Measurements from ENCODE around the gene TPX2. TPM values are rescaled to one million over a fixed set of nuclear protein-coding genes. Genes with fewer than 3 reads are reported as not detected.

TPX2 gene
- total and polyA plus RNA-seq, 10 of the 15 experiments (the other 5 are each of a cell fraction or from before 2014, with no cell fraction given) = 29.7 to 144 (median 89.0) TPM

- H3K79me2 ChIP-seq (ENCODE audit: control insufficient read depth, insufficient read depth, low read length) = no peaks in the 10 kb centered on the region
- no peak for ATAC-seq
- no peaks in the 10 kb centered on the region for H3K9me3 ChIP-seq (replicated peaks; ENCODE audit: control insufficient read depth, insufficient read depth, low read length)
- H3K9ac ChIP-seq (ENCODE audit: control insufficient read depth, insufficient read depth, low read length) = no peak overlapping the region
- SMC1A ChIA-PET (ENCODE audit: uncharacterized antibody, unreplicated experiment) = interaction anchor here (1.0 kb wide), 1 partner anchor 13 kb away, joined by 3 read pairs; no protein-coding TSS in a partner anchor
- H3K27ac ChIP-seq (ENCODE audit: control insufficient read depth, insufficient read depth) = no peak overlapping the region
- no peaks in the 10 kb centered on the region for H3K4me1 ChIP-seq (ENCODE audit: control insufficient read depth, insufficient read depth, low read length)
- no peaks in the 10 kb centered on the region; a peak in 1 of 4 replicates for H3K36me3 ChIP-seq (ENCODE audit: control insufficient read depth in 2 of 2, insufficient read depth in 2 of 2, low read length in 1 of 2)
- H4K20me1 ChIP-seq (ENCODE audit: control insufficient read depth, insufficient read depth) = no peaks in the 10 kb centered on the region
- 59% methylated on average over 8 of the region's 8 CpGs for WGBS (ENCODE audit: insufficient coverage, insufficient replicate concordance, low lambda C conversion rate, missing lambda C conversion rate)
- no peak for TF ChIP-seq SUPT20H (IDR thresholded peaks at IDR 0.05; ENCODE audit: borderline replicate concordance, control insufficient read depth, low read depth, low read length)
- H3K4me3 ChIP-seq = no peak overlapping the region
- H3K4me2 ChIP-seq (ENCODE audit: control insufficient read depth, insufficient read depth) = no peak overlapping the region
- in situ Hi-C loops (cut with MboI) = no loop called here
- no peak for DNase-seq (ENCODE audit: low read depth, low spot score)
- BruUV-seq (replicated peaks) = no TSS peak
- intact Hi-C loops (cut with micrococcal nuclease; ENCODE audit: unreplicated experiment) = no loop called here
- no peak for FAIRE-seq
- CTCF ChIA-PET = interaction anchor here (1.1 to 1.7 kb wide), 6 partner anchors 8 to 201 kb away, joined by 3 to 10 read pairs (median 5); no protein-coding TSS in a partner anchor
- H2AFZ ChIP-seq (ENCODE audit: control insufficient read depth, low read depth, low read length) = no peak overlapping the region
- RAD21 ChIA-PET (ENCODE audit: unreplicated experiment) = interaction anchor here (0.7 to 1.0 kb wide), 2 partner anchors 21 to 136 kb away, joined by 3 read pairs; no protein-coding TSS in a partner anchor
- POLR2A ChIA-PET = no interaction called here
- no peaks in the 10 kb centered on the region for H3K27me3 ChIP-seq (replicated peaks in 1 of 2; ENCODE audit: control insufficient read depth in 2 of 2, insufficient read depth in 2 of 2, low read length in 1 of 2)
These were observed 91.4 kb downstream of the TPX2 start for GRCh38 chr20:31830406-31830981.

GRCh38 chr20:31831211-31831610, 92.1 kb downstream of the TPX2 start:
- Histone ChIP-seq H3K4me2 (ENCODE audit: control insufficient read depth, insufficient read depth) (no peak overlapping the region), H3K4me1 (ENCODE audit: control insufficient read depth, insufficient read depth, low read length) (peaks cover 4% of the 10 kb centered on the region; the same call in 1 of the 2 replicates), H3K36me3 (ENCODE audit: control insufficient read depth in 2 of 2, insufficient read depth in 2 of 2, low read length in 1 of 2) (no peaks in the 10 kb centered on the region; a peak in 1 of 4 replicates), H3K79me2 (ENCODE audit: control insufficient read depth, insufficient read depth, low read length) (no peaks in the 10 kb centered on the region), H3K27ac (ENCODE audit: control insufficient read depth, insufficient read depth) (no peak overlapping the region), H3K9ac (ENCODE audit: control insufficient read depth, insufficient read depth, low read length) (no peak overlapping the region), H3K27me3 (replicated peaks in 1 of 2; ENCODE audit: control insufficient read depth in 2 of 2, insufficient read depth in 2 of 2, low read length in 1 of 2) (no peaks in the 10 kb centered on the region), H4K20me1 (ENCODE audit: control insufficient read depth, insufficient read depth) (no peaks in the 10 kb centered on the region), H2AFZ (ENCODE audit: control insufficient read depth, low read depth, low read length) (no peak overlapping the region), H3K9me3 (replicated peaks; ENCODE audit: control insufficient read depth, insufficient read depth, low read length) (no peaks in the 10 kb centered on the region), H3K4me3 (no peak overlapping the region)
- no peak for ATAC-seq
- intact Hi-C loops (cut with micrococcal nuclease; ENCODE audit: unreplicated experiment) (no loop called here), in situ Hi-C loops (cut with MboI) (no loop called here)
- RAD21 ChIA-PET (ENCODE audit: unreplicated experiment) = no interaction called here
- WGBS (ENCODE audit: insufficient coverage, insufficient replicate concordance, low lambda C conversion rate, missing lambda C conversion rate) = 36% methylated on average over 6 of the region's 6 CpGs
- SMC1A ChIA-PET (ENCODE audit: uncharacterized antibody, unreplicated experiment) = interaction anchor here (1.0 kb wide), 1 partner anchor 14 kb away, joined by 3 read pairs; no protein-coding TSS in a partner anchor
- TF ChIP-seq HSF1 (IDR thresholded peaks at IDR 0.05; ENCODE audit: low read depth, low read length) (no peak), ZNF687 (IDR thresholded peaks at IDR 0.05) (no peak)
- POLR2A ChIA-PET = no interaction called here
- no peak for DNase-seq (ENCODE audit: low read depth, low spot score)
- BruUV-seq (replicated peaks) = no TSS peak
- no peak for FAIRE-seq
- CTCF ChIA-PET = interaction anchor here (1.3 to 1.7 kb wide), 4 partner anchors 9 to 201 kb away, joined by 3 to 5 read pairs (median 5); no protein-coding TSS in a partner anchor
